Astrocyte (in vitro differentiated cells and primary cell): Measurements from ENCODE around the gene MAN1C1. TPM values are rescaled to one million over a fixed set of nuclear protein-coding genes. Genes with fewer than 3 reads are reported as not detected.

Source experiments
- DNase-seq: peaks from one replicate; pipeline ENCODE4 v3.0.0-alpha.2; 2010; ENCODE audit warnings: low read depth
- FAIRE-seq: peaks from 2 replicates; lab custom pipeline; 2011; peaks lifted over from hg19 to GRCh38; lab: Jason Lieb, UNC
- H2AFZ ChIP-seq: 2 replicates; pipeline ENCODE4 v1.6.0; 2012; ENCODE audit warnings: low read depth, low read length, inconsistent platforms
- H3K27ac ChIP-seq: 2 replicates; pipeline ENCODE4 v1.5.1; 2011; ENCODE audit warnings: low read depth, low read length, inconsistent platforms
- H3K27me3 ChIP-seq: 2 replicates; pipeline ENCODE4 v1.6.0; 2011; ENCODE audit warnings: low read length, inconsistent platforms; ENCODE audit not compliant: insufficient read depth
- H3K36me3 ChIP-seq: 2 replicates; pipeline ENCODE4 v1.5.1; 2011; ENCODE audit warnings: low read length, inconsistent platforms; ENCODE audit not compliant: insufficient read depth
- H3K4me1 ChIP-seq: 2 replicates; pipeline ENCODE4 v1.5.1; 2011; ENCODE audit warnings: low read length, inconsistent platforms; ENCODE audit not compliant: insufficient read depth
- H3K4me2 ChIP-seq: 2 replicates; pipeline ENCODE4 v1.6.0; 2012; ENCODE audit warnings: low read length, inconsistent platforms
- H3K4me3 ChIP-seq: 2 replicates; pipeline ENCODE4 v1.5.1; 2011; ENCODE audit warnings: low read depth, mild to moderate bottlenecking, low read length, inconsistent platforms; ENCODE audit not compliant: insufficient read depth
- H3K79me2 ChIP-seq: 2 replicates; pipeline ENCODE4 v1.6.0; 2012; ENCODE audit warnings: mild to moderate bottlenecking, low read length, inconsistent platforms; ENCODE audit not compliant: insufficient read depth
- H3K9ac ChIP-seq: 2 replicates; pipeline ENCODE4 v1.6.0; 2012; ENCODE audit warnings: mild to moderate bottlenecking, low read length, inconsistent platforms
- H3K9me3 ChIP-seq: 2 replicates; pipeline ENCODE4 v1.5.1; 2012; ENCODE audit warnings: low read depth, mild to moderate bottlenecking, low read length, inconsistent platforms; ENCODE audit not compliant: insufficient read depth
- H4K20me1 ChIP-seq: 2 replicates; pipeline ENCODE4 v1.6.0; 2012; ENCODE audit warnings: low read length, inconsistent platforms; ENCODE audit not compliant: insufficient read depth
- H3K27ac Mint-ChIP-seq: one replicate; pipeline ENCODE4 v1.8.0; 2021; ENCODE audit warnings: mild to moderate bottlenecking, mixed read lengths; ENCODE audit not compliant: unreplicated experiment
- H3K27me3 Mint-ChIP-seq: one replicate; pipeline ENCODE4 v1.8.0; 2021; ENCODE audit warnings: low read depth, mixed read lengths; ENCODE audit not compliant: unreplicated experiment
- H3K36me3 Mint-ChIP-seq: one replicate; pipeline ENCODE4 v1.8.0; 2021; ENCODE audit warnings: low read depth, mixed read lengths; ENCODE audit not compliant: unreplicated experiment
- H3K4me1 Mint-ChIP-seq: one replicate; pipeline ENCODE4 v1.8.0; 2021; ENCODE audit warnings: low read depth, mixed read lengths; ENCODE audit not compliant: unreplicated experiment
- H3K4me3 Mint-ChIP-seq: one replicate; pipeline ENCODE4 v1.8.0; 2021; ENCODE audit warnings: mild to moderate bottlenecking, moderate library complexity, mixed read lengths; ENCODE audit not compliant: unreplicated experiment
- H3K9me3 Mint-ChIP-seq: one replicate; pipeline ENCODE4 v1.8.0; 2021; ENCODE audit warnings: mild to moderate bottlenecking, mixed read lengths; ENCODE audit not compliant: unreplicated experiment
- CTCF ChIP-seq: IDR thresholded peaks from 2 replicates; pipeline ENCODE4 v1.5.1; 2011; ENCODE audit warnings: low read depth, mild to moderate bottlenecking, inconsistent platforms, low read length, moderate library complexity; ENCODE audit not compliant: insufficient read depth
- EZH2 ChIP-seq: IDR thresholded peaks from 2 replicates; pipeline ENCODE4 v1.6.1; 2012; ENCODE audit warnings: mild to moderate bottlenecking, low read length, inconsistent platforms; ENCODE audit not compliant: insufficient read depth
- total RNA-seq: library from RNA; stranded (reverse); gene quantifications from 2 replicates; pipeline ENCODE4 v1.2.1, GENCODE V29; 2021

MAN1C1 gene
- total RNA-seq, 1 donor from 2014 or later, result 0.86 TPM

- Histone ChIP-seq H3K4me1 (peaks cover 10% of the 10 kb centered on the region), H3K9me3 (no peaks in the 10 kb centered on the region), H3K79me2 (no peaks in the 10 kb centered on the region), H3K27ac (no peak overlapping the region), H3K36me3 (no peaks in the 10 kb centered on the region), H4K20me1 (no peaks in the 10 kb centered on the region), H3K27me3 (no peaks in the 10 kb centered on the region), H3K4me3 (no peak overlapping the region), H2AFZ (no peak overlapping the region), H3K9ac (no peak overlapping the region), H3K4me2 (no peak overlapping the region)
- H3K4me1 Mint-ChIP-seq, result peaks cover 14% of the 10 kb centered on the region
- H3K9me3 Mint-ChIP-seq, result peaks cover 4% of the 10 kb centered on the region
- TF ChIP-seq EZH2 (no peak), CTCF (no peak)
- H3K27me3 Mint-ChIP-seq, result peaks cover 14% of the 10 kb centered on the region
- DNase-seq, result no peak
- H3K27ac Mint-ChIP-seq, result no peak overlapping the region
- H3K36me3 Mint-ChIP-seq, result no peaks in the 10 kb centered on the region
- H3K4me3 Mint-ChIP-seq, result no peak overlapping the region
- FAIRE-seq, result no peak
These were observed 95.8 kb downstream of the MAN1C1 start for GRCh38 chr1:25712299-25712970.

GRCh38 chr1:25713961-25714360, 97.4 kb downstream of the MAN1C1 start:
- H3K27me3 ChIP-seq, result no peaks in the 10 kb centered on the region
- peaks cover 8% of the 10 kb centered on the region for H3K4me1 Mint-ChIP-seq
- no peaks in the 10 kb centered on the region for H3K4me1 ChIP-seq
- FAIRE-seq (no peak), DNase-seq (no peak)
- H3K36me3 ChIP-seq, result no peaks in the 10 kb centered on the region
- H3K9me3 Mint-ChIP-seq, result peaks cover 4% of the 10 kb centered on the region
- H3K27me3 Mint-ChIP-seq, result peaks cover 14% of the 10 kb centered on the region
- no peak overlapping the region for H3K27ac Mint-ChIP-seq
- H3K4me3 Mint-ChIP-seq, result no peak overlapping the region
- H3K4me3 ChIP-seq, result no peak overlapping the region
- H3K36me3 Mint-ChIP-seq, result no peaks in the 10 kb centered on the region
- no peak for TF ChIP-seq CTCF
- no peak for TF ChIP-seq EZH2
- H3K9me3 ChIP-seq, result no peaks in the 10 kb centered on the region
- no peak overlapping the region for H3K27ac ChIP-seq
- H2AFZ ChIP-seq, result no peak overlapping the region
- no peak overlapping the region for H3K4me2 ChIP-seq
- no peaks in the 10 kb centered on the region for H3K79me2 ChIP-seq
- H3K9ac ChIP-seq, result no peak overlapping the region
- no peaks in the 10 kb centered on the region for H4K20me1 ChIP-seq

GRCh38 chr1:25714372-25714931, 97.9 kb downstream of the MAN1C1 start:
- no peak for FAIRE-seq
- Histone ChIP-seq H3K27ac (no peak overlapping the region), H4K20me1 (no peaks in the 10 kb centered on the region), H3K4me2 (no peak overlapping the region), H3K9ac (no peak overlapping the region), H3K9me3 (no peaks in the 10 kb centered on the region), H3K79me2 (no peaks in the 10 kb centered on the region), H2AFZ (no peak overlapping the region), H3K36me3 (no peaks in the 10 kb centered on the region), H3K4me3 (no peak overlapping the region), H3K4me1 (no peaks in the 10 kb centered on the region), H3K27me3 (no peaks in the 10 kb centered on the region)
- H3K4me1 Mint-ChIP-seq, result peaks cover 8% of the 10 kb centered on the region
- DNase-seq, result no peak
- no peak overlapping the region for H3K27ac Mint-ChIP-seq
- H3K9me3 Mint-ChIP-seq, result peaks cover 4% of the 10 kb centered on the region
- H3K4me3 Mint-ChIP-seq, result no peak overlapping the region
- TF ChIP-seq CTCF (no peak), EZH2 (no peak)
- peaks cover 14% of the 10 kb centered on the region for H3K27me3 Mint-ChIP-seq
- no peaks in the 10 kb centered on the region for H3K36me3 Mint-ChIP-seq
